HG03066 (cell line): ENCODE data around the gene ANKRD29.

ENCODE experiments used
- ATAC-seq: cut with Tn5 transposase; IDR thresholded peaks from one replicate; pipeline ENCODE4 v1.9.1; 2021; ENCODE audit warnings: low read depth; ENCODE audit not compliant: unreplicated experiment

ANKRD29 gene

DNA sequence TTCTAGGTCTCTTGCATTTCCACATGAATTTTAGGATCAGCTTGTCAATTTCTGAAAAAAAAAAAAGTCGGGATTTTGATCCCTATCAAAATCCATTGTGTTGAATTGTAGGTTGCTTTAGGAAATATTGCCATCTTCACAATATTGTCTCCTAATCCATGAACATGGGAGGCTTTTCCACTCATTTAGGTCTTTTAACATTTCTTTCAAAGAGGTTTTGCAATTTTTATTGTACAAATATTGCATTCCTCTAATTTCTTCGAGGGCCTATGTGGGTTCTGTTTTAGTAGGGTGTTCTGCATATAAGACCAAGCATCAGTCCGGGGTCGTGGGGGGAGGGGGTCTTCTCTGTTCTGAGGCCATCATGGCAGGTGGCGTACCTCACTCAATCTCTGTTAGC is 25.8 kb upstream of the ANKRD29 start:
- no peak for ATAC-seq

DNA sequence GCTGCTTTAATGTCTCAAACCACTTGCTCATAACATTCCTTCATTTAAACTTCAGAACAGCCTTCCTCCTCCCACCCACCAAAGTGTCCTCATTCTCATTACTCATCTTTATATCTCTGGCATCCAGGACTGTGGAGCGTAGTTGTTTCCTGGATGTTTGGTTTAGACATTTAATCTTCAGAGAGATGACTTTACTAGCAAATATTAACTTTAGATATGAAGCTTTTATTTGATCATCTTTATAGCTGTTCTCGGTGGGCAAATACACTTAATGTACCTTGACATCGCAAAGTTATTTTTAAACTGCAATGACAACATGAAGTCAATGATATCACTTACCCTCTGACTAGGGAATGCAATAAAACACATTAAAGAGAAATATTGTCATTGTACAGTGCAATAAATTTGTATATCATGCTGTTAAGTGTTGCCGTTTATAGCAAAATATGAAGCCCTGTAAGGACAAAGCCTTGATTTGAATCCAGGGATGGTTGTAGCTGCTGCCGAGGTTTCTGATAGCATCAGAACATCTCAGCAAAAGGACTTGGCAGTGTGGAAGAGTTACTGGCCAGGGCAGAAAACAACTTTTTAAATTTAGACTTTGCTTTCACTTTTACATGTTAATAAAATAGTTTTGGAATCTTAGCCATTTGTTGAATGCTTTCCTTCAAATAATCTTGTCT is 21.9 kb upstream of the ANKRD29 start:
- ATAC-seq: no peak

DNA sequence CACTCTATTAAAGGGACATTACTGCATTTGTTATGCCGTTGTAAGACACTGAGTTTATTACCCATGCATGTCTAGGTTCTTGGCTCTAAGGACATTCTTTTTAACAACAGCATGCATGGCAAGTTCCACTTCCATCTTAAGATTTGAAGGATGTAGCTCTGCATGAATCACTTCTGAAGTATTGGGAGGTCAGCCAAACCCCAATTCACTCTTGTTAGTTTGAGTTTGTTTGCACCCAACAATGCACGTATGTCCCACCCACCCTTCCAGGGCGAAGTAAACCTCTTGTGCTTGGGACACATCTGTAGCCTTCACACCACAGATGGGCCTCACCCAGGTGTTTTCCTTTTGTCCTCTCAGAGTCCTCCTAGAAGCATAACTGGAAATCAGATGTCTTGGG is 21.0 kb upstream of the ANKRD29 start:
- ATAC-seq: no peak

DNA sequence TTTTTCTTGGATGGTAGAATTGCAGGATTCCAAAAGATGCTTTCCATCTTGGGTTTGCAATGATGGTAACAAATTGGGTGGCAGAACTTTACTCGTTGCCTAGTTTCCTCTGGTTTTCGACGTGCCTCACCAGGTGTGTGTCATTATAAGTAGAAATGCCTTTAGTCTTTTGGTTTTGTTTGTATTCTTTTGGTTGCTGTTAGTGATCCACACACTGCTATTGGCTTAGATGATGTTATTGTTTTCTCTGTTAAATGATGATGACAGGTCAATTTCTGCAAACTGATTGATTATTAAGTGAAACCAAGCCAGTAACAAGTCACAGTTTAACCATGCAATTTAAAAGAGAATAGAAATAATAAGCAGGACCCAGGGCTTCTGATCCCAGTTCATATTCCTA is 20.4 kb upstream of the ANKRD29 start:
- ATAC-seq: no peak

DNA sequence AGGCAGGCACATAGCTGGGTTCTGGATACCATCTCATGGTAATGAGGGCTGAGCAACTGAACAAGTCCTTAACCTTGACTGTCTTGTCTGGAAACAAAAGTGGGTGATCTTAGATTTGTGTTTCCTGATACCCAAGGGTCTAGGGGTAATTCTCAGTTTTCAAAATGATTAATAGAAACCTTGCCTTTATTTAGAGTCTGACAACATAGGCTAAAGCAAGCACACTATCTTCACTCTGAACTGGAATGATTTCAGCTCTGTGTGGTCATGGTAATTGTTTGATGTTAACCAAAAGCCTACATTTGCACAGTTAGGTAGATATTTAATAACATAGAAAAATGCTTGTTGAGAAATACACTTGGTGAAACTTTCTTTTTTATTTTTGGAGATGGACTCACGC is 19.8 kb upstream of the ANKRD29 start:
- ATAC-seq: no peak

DNA sequence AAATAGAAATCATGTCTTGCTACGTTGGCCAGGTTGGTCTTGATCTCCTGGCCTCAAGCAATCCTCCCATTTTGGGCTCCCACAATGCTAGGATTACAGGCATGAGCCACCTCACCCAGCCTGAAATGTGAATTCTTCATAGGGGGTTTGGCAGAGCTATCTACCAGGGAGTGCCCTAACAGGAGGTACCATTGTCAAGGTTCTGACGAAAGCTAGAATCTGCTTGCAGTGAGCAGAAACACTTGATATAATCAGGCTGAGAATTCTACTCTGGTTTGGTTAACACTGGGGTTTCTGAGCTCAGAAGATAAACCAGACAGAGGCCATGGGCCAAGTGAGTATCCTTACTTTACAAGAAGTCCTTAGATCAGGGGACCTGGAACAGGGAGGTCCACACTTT is 19.3 kb upstream of the ANKRD29 start:
- no peak for ATAC-seq

DNA sequence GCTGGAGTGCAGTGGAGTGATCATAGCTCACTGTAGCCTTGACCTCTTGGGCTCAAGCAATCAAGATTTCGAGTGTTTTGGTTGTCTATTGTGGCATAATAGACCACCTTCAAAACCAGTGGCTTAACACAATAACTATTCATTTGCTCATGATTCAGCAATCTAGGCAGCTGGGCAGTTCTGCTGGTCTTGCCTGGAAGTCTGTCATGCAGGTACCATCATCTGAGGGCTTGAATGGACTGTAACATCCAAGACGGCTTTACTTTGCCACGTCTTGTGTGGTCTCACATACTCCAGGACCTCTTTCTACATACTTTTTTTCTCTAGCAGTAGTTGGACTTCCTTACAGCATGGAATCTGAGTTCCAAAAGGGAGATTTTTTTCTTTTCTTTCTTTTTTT is 13.2 kb upstream of the ANKRD29 start:
- no peak for ATAC-seq

DNA sequence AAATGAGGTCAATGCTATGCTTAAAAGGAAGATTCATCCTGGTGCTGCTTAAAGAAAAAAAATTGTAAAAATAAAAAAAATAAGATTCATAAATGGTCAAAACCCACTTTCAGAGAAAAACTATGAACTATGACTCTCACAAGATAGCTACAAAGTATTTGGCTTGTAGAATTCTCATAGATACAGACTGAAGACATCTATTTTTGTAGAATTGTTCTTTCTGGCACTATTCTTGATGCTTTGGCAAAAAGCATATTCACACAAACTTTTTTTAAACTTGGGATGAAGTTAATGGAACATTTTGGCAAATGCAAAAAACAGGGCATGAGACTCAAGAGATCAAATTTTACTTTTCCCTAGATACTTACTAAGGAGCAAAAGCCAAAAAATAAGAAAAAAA is 12.5 kb upstream of the ANKRD29 start:
- no peak for ATAC-seq

DNA sequence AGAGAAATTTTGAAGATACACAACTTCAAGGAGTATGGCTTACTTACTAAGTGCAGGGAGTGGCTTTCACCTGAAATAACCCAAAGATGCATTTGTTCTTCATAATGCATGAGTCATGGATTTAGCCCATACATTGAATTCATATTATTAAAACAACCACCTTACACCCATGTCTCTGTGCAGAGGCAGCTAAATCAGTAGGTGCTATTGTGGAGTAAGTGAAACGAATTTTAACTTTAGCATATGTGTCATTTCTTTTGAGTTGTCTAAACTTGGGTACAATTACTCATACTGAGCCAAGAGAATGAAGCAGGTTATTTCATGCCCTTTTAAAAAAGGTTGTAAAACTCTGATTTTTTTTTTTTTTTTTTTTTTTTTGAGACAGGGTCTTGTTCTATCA is 11.0 kb upstream of the ANKRD29 start:
- no peak for ATAC-seq

DNA sequence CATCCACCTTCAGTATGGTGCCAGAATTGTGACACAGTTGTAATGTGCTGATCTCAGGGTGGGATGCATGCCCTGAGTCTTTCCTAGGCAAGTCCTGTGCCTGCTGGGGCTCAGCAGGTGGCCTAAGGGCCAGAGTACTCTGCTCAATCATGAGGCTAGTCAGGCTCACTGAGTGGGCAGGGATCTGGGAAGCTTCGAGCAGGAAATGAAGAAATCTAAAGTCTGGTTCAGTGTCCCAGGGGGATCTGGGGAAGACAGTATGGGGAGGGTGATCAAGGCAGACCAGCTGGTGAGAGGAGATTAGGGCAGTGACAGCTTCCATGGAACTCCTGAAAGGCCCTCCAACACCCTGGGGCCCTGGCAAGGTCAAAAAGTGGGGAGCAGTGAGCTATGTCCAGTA is 8.9 kb upstream of the ANKRD29 start:
- ATAC-seq: no peak

DNA sequence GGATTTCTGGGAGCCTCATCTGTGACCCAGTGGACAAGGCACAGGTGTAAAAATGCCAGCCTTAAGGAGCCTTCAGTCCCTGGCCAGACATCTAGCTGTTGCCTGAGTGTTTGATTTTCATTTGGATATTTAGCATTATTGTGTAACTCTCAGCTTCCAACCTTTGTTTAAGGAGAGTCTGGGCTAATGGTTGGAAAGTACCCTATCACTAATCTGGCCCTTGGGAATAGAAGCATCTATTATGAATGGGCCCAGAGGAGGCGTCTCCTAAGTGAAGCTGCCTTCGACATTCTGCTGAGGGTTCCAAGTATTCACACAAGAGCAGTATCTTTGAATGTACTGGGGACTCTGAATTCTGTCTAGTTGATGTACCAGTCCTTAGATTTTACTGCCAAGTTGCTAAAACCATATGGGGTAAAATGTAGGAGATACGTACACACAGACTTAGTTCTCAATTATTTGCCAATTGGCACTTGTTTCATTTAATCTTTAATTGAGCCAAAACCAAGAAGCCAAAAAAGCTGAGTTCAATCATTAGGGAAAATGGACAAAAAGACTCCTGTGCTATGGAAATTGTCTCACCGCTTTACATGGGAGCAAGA is 7.2 kb upstream of the ANKRD29 start:
- no peak for ATAC-seq

DNA sequence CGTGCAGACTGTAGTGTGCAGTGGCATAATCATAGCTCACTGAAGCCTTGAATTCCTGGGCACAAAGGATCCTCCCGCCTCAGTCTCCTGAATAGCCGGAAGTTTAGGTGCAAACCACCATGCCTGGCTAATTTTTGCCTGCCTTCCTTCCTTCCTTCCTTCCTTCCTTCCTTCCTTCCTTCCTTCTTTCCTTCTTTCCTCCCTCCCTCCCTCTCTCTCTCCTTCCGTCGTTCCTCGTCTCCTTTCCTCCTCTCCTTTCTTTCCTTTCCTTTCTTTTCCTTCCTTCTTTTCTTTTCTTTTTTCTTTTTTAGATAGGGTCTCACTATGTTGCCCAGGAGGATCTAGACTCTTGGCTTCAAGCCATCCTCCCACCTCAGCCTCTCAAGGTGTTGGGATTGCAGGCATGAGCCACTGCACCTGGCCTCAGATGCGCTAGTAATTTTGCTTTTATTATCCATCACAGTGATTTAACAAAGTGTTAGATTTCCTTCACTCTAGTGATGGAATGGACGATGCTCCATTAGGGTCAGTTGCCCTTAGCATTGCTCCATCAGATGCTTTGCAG is 6.6 kb upstream of the ANKRD29 start:
- ATAC-seq: no peak

DNA sequence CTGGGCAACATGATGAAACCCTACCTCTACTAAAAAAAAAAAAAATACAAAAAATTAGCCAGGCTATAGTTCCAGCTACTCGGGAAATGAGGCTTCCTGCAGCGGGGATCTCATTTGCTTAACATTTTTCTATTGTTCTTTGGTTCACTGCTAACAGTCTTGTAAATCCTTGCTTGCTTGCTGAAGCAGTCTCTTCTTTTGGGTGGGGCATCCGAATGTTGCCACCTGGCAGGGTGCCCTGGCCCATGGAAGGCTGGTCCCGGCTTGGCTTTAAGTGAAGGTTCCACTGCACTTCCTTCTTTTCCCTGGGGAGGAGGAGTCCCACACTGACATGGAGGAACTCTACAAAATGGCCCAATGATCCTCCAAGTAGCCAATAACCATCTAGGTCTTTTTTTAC is 6.0 kb upstream of the ANKRD29 start:
- no peak for ATAC-seq

DNA sequence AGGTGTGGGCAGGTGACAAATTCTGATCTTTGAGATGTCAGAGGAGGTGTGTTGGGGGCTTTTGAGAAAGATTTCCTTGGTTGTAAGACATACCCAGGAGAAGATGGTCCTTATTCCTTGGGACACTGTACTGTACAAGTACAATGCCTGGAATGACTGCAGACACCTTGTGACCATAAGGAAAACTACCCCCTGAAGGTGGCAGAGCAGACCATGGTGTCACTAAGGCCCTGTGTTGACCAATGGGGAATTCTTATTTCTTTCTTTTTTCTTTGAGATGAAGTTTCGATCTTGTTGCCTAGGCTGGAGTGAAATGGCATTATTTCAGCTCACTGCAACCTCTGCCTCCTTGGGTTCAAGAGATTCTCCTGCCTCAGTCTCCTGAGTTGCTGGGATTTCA is 4.4 kb upstream of the ANKRD29 start:
- no peak for ATAC-seq

DNA sequence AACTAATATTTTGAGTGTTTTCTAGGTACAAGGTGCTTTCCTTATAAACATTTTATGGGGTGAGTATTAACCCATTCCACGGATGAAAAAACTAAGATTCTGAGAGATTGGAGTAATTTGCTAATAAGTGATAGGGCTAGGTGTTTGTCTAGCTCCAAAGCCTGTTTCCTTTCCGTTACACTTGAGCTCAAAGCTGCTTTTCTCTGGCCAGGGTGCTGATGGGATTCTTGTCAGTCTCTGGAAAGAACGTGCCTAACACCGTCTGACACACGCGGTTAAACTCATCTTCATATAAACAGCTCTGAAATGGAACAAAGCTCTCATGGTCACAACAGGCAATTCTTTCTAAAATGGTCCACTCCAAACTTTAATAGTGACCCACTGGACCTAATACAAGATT is 2.0 kb upstream of the ANKRD29 start:
- ATAC-seq: no peak

DNA sequence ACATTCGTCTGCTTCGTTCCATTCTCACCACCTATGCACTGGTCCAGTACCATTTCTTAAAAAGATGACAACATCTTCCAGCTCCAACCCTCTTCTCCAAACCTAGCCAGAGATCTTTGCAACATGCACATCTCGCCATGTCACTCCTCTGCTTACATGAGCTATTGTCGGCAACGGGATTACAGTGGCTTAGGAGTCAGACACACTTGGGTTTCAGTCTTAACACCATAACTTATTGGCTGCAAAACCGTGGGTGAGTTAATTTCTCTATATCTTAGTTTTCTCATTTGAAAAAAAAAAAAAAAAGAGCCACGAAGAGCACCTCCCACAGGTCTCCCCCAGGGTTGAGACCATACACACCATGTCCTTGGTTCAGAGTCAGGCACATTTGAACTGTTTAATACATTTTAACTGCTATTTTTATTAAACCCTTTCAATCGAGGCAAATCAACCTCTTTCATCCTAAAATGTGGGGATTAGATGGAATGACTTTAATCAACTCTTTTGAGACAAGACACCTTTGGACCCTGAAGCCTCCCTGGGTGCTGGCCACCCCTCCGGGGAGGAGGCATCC is 889 bp downstream of the ANKRD29 start:
- ATAC-seq: no peak

DNA sequence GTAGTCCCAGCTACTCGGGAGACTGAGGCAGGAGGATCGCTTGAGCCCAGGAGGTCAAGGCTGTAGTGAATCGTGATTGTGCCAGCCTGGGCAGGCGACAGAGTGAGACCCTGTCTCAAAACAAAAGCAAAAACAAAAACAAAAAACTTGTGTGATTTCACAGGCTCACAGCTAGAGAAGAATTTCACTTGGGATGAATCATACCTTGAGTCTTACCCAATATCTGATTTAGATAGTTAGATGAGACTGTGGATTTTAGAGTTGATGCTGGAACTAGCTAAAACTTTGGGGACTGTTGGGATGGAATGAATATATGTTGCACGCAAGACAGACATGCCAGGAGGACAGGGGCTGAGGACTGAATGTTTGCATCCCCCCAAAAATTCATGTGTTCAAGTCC is 4.4 kb downstream of the ANKRD29 start:
- no peak for ATAC-seq

DNA sequence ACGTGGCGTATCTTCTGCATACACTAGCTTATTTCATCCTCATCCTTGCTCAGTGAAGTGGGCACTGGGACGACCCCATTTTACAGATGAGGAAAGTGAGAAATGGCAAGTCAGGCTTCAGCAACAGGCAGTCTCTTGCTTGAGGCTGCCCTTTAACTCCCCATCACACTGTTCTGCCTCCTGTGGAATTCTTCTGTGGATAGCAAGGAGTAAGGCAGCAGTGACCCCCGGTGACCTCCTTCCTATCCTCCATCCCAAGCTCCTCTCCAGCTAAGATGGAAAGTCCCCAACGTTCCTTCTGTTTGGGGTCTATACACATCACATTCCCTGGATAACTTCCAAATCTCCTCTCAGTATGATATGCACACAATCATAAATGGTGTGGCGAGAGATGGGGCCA is 10.5 kb downstream of the ANKRD29 start:
- no peak for ATAC-seq

DNA sequence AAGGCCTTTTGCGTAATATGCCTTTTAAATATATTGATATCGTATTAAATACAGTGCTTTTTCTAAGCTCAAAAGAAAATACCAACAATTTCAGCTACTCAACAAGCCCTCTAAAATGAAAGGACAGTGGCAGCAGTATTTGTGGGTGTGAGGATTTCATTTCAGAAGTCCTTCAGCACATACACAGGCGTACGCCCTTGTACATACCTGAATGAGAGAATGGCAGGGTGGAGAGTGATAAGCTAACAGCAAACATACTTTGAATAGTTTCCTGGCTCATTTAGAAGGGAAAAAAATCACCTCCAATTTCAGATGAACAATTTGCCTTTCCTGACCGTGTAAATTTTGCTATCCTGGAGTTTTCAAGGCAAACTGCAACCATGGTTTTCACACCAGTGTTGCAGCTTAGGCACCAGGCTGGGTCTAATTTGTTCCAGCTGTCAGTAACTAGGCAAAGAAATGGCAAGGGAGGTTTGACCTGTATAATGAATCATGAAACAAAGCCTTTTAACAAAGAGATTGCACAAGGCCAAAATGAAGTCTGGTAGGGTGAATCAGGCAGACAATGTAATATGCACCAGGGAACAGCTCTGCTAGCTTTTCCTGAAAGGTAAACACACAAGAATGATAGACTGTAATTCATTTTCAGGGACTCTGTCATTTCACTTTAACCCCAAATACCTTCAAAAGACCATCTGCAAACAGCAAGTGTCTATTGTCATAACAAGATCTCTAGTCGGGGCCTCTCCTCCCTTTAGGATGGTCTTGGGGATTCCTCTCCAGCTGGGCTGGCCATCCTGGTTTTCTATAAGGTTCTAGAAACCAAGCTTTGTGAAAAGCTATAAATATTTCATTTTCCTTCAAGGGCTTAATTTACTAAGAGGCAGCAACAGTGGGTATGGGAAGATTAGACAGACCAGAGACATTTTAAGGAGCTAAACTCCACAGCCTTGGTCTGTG is 11.5 kb downstream of the ANKRD29 start:
- no peak for ATAC-seq

DNA sequence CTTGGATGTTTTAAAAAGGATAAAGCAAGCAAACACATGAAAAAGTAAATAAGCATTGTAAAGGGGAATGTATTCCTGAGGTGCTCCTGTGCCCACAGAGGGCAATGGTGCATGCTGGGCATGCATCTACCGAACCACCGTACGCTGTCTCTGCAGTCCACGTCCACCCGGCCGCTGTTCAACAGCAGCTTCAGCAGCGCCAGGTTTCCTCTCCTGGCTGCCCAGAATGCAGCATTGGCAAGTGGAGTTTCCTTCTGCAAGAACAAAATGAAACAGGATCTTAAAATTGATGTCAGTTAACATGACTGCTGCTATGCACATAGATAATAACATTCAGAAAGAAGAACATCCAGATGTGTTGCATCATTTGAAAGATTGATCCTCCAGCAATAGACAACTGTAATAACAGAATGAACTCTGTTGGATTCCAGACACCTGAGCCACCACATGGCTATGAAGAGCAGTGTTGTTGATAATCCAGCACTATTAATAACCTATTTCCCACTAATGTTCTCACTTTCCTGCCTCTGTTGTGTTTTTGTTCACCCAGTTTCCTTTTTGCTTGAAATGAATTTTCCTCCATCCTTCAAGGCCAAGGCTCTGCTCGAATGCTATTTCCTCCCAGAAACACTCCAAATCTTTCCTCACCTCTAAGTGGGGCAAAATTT is 13.6 kb downstream of the ANKRD29 start:
- ATAC-seq: no peak
